Measurements from ENCODE around the gene CTDSPL. TPM values are rescaled to one million over a fixed set of nuclear protein-coding genes. Genes with fewer than 3 reads are reported as not detected.

Gene CTDSPL
- polyA plus RNA-seq, 1 of the 3 experiments (the other 2 are of a cell fraction): 22.1 TPM

- TF ChIP-seq MAX (IDR thresholded peaks at IDR 0.05; ENCODE audit: low read depth) (no peak), IRF3 (IDR thresholded peaks at IDR 0.05; ENCODE audit: low read depth, low read length) (no peak), FOXJ3 (CRISPR knock-in tag; IDR thresholded peaks at IDR 0.05) (no peak), ELF1 (IDR thresholded peaks at IDR 0.05) (no peak)
Observed at GRCh38 chr3:37892927-37893600, 31.4 kb downstream of the CTDSPL start (continued).

- Histone ChIP-seq H4K20me1 (ENCODE audit: insufficient read depth) (peaks cover 6% of the 10 kb centered on the region; the same call in 1 of the 2 replicates), H3K9ac (no peak overlapping the region), H3K36me3 (replicated peaks in 1 of 2; ENCODE audit: control insufficient read depth in 1 of 2, insufficient read depth in 2 of 2, low read length in 1 of 2) (peaks cover 0 to 4% of the 10 kb centered on the region in 2 experiments), H3K9me2 (no peaks in the 10 kb centered on the region), H3K4me2 (no peak overlapping the region), H3F3A (replicated peaks; ENCODE audit: insufficient read depth) (no peaks in the 10 kb centered on the region), H3K79me2 (ENCODE audit: insufficient read depth) (peaks cover 70% of the 10 kb centered on the region), H2AFZ (ENCODE audit: low read depth) (no peak overlapping the region), H3K4me1 (ENCODE audit: control insufficient read depth in 1 of 2, insufficient read depth in 2 of 2, low read depth in 1 of 2, low read length in 1 of 2) (peaks cover 0 to 4% of the 10 kb centered on the region in 2 experiments; a peak in 2 of 4 replicates), H3K4me3 (ENCODE audit: low read depth in 2 of 2, low read length in 1 of 2) (no peak overlapping the region), H3K9me3 (no peaks in the 10 kb centered on the region), H3K27me3 (ENCODE audit: insufficient read depth) (no peaks in the 10 kb centered on the region), H3K27ac (ENCODE audit: low read depth in 2 of 2, low read length in 1 of 2) (no peak overlapping the region)
- ChIA-PET POLR2A (no interaction called here), CTCF (interaction anchor here (2.0 kb wide), 1 partner anchor 42 kb away, joined by 7 read pairs; no protein-coding TSS in a partner anchor)
- DNase-seq: no peak
- WGBS (ENCODE audit: low lambda C conversion rate): 83% methylated on average over 2 of the region's 2 CpGs
- no peak for TF ChIP-seq CTCF (IDR thresholded peaks at IDR 0.05)
- TF ChIP-seq RCOR1 (IDR thresholded peaks at IDR 0.05; ENCODE audit: low read length): no peak
- no peak for TF ChIP-seq USF1 (IDR thresholded peaks at IDR 0.05; ENCODE audit: borderline replicate concordance, low read depth)
- TF ChIP-seq NFIC (IDR thresholded peaks at IDR 0.05; ENCODE audit: borderline replicate concordance): no peak
- no peak for TF ChIP-seq FOXM1 (IDR thresholded peaks at IDR 0.05; ENCODE audit: low read depth)
- no peak for TF ChIP-seq POLR2AphosphoS5 (IDR thresholded peaks at IDR 0.05; ENCODE audit: low read depth, low read length)
- TF ChIP-seq TEAD4 (IDR thresholded peaks at IDR 0.05; ENCODE audit: borderline replicate concordance, insufficient read depth): no peak
- no peak for TF ChIP-seq ZBTB33 (IDR thresholded peaks at IDR 0.05; ENCODE audit: borderline replicate concordance, low read depth)
- no peak for TF ChIP-seq FOSL2 (IDR thresholded peaks at IDR 0.05; ENCODE audit: borderline replicate concordance, low read depth)
- no peak for TF ChIP-seq MEF2A (IDR thresholded peaks at IDR 0.05; ENCODE audit: borderline replicate concordance, low read depth)
- TF ChIP-seq JUND (IDR thresholded peaks at IDR 0.05): no peak
- TF ChIP-seq FOXJ3 (CRISPR knock-in tag; IDR thresholded peaks at IDR 0.05): no peak
- TF ChIP-seq USF2 (IDR thresholded peaks at IDR 0.05; ENCODE audit: borderline replicate concordance, low read depth, low read length): no peak
Observed at GRCh38 chr3:37896827-37897226, 35.1 kb downstream of the CTDSPL start.

Measured in SK-N-SH (cell line).